ENCODE results near the gene LRFN5. TPM values are rescaled to one million over a fixed set of nuclear protein-coding genes. Genes with fewer than 3 reads are reported as not detected.

The LRFN5 gene
- total and polyA plus RNA-seq, 7 experiments from 2014 or later, result not detected

DNA sequence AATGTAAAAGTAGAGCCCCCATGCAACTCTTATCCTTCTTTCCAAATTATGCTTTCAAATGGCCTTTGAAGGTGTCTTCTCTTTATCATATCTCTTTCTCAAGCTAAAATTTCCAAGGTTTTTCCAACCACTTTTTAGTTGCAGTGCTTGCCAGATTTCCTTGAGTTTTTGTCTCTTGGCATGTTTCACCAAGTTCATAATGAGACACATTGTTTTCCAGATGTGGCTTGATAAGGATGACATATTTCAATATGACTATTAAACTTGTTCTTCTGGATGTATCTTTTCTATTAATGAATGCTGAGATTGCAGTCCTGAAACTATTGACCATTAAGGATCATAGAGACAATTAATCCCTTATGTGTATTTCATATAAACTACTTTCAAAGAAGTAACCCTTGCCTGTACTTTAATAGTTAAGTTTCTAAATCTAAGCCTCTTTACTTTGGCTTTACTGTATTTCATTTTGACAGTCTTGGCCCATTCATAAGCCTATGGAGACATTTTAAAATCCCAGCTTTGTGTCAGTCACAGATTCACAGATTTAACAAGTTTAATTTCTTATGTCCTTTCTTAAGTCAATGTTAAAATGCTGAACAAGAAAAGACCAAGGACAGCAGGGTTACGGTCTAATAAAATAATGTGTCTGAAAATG is 151.5 kb downstream of the LRFN5 start:
- DNase-seq, result no peak
- H3K27ac Mint-ChIP-seq, result no peak overlapping the region

GRCh38 chr14:41761204-41761603 is 154.5 kb downstream of the LRFN5 start:
- ChIA-PET POLR2A (no interaction called here), CTCF (no interaction called here)
- Histone ChIP-seq H3K9me3 (ENCODE audit: control insufficient read depth in 2 of 3, low read length in 3 of 3) (no peaks in the 10 kb centered on the region), H3K4me1 (ENCODE audit: control insufficient read depth in 2 of 2, insufficient read depth in 2 of 2, low read length in 2 of 2) (no peaks in the 10 kb centered on the region), H3K27ac (ENCODE audit: low read depth, low read length) (no peak overlapping the region), H3K36me3 (ENCODE audit: control insufficient read depth in 2 of 3, insufficient read depth in 3 of 3, low read length in 3 of 3) (no peaks in the 10 kb centered on the region), H3K4me3 (ENCODE audit: low read length) (no peak overlapping the region), H3K27me3 (ENCODE audit: control insufficient read depth in 2 of 2, insufficient read depth in 2 of 2, low read length in 2 of 2) (no peaks in the 10 kb centered on the region)
- H3K36me3 Mint-ChIP-seq, result peaks cover 0 to 3% (median 0%) of the 10 kb centered on the region in 5 donors
- peaks cover 0 to 4% (median 0%) of the 10 kb centered on the region in 5 donors for H3K27me3 Mint-ChIP-seq
- intact Hi-C loops (cut with micrococcal nuclease), result no loop called here
- no peak for DNase-seq
- no peak overlapping the region for H3K4me3 Mint-ChIP-seq
- ATAC-seq, result no peak
- H3K4me1 Mint-ChIP-seq, result no peaks in the 10 kb centered on the region
- H3K27ac Mint-ChIP-seq, result no peak overlapping the region
- H3K9me3 Mint-ChIP-seq, result peaks cover 0 to 3% (median 0%) of the 10 kb centered on the region in 11 donors

More for the DNA sequence above, 151.5 kb downstream of the LRFN5 start:
- Mint-ChIP-seq H3K4me1 (no peaks in the 10 kb centered on the region), H3K36me3 (peaks cover 0 to 3% (median 0%) of the 10 kb centered on the region in 5 donors), H3K4me3 (no peak overlapping the region), H3K9me3 (peaks cover 0 to 7% (median 0%) of the 10 kb centered on the region in 11 donors), H3K27me3 (peaks cover 0 to 4% (median 0%) of the 10 kb centered on the region in 5 donors)
- no peaks in the 10 kb centered on the region for H3K36me3 ChIP-seq (ENCODE audit: control insufficient read depth in 2 of 3, insufficient read depth in 3 of 3, low read length in 3 of 3)
- H3K4me1 ChIP-seq (ENCODE audit: control insufficient read depth in 2 of 2, insufficient read depth in 2 of 2, low read length in 2 of 2), result no peaks in the 10 kb centered on the region
- ChIA-PET CTCF (no interaction called here), POLR2A (no interaction called here)
- no peaks in the 10 kb centered on the region for H3K9me3 ChIP-seq (ENCODE audit: control insufficient read depth in 2 of 3, low read length in 3 of 3)
- no peak overlapping the region for H3K4me3 ChIP-seq (ENCODE audit: low read length)
- H3K27ac ChIP-seq (ENCODE audit: low read depth, low read length), result no peak overlapping the region
- no peak for ATAC-seq
- H3K27me3 ChIP-seq (ENCODE audit: control insufficient read depth in 2 of 2, insufficient read depth in 2 of 2, low read length in 2 of 2), result no peaks in the 10 kb centered on the region
- intact Hi-C loops (cut with micrococcal nuclease), result no loop called here

DNA sequence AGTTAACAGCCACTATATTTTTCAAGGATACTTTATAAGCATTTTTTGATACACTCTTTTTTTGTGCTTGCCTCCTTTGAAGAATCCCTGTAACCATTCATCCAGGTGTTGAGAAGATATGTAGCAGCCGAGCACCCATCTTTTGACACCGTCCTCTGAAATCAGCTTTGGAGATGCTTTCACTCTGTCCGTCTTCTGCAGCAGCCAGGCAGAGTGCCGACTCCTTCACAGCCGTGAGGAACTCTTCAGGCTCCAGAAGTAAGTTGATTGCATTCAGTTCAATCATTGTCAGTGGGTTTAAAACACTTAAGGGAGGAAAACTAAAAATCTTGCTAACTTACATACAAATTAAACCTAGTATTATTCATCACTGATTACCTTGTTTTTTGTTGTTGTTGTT is 160.1 kb downstream of the LRFN5 start:
- no peaks in the 10 kb centered on the region for H3K36me3 Mint-ChIP-seq
- ChIA-PET CTCF (no interaction called here), POLR2A (no interaction called here)
- H3K27ac Mint-ChIP-seq, result no peak overlapping the region
- intact Hi-C loops (cut with micrococcal nuclease), result no loop called here
- no peaks in the 10 kb centered on the region for H3K27me3 Mint-ChIP-seq
- Histone ChIP-seq H3K27me3 (ENCODE audit: control insufficient read depth in 2 of 2, insufficient read depth in 2 of 2, low read length in 2 of 2) (no peaks in the 10 kb centered on the region), H3K9me3 (ENCODE audit: control insufficient read depth in 2 of 3, low read length in 3 of 3) (no peaks in the 10 kb centered on the region), H3K36me3 (ENCODE audit: control insufficient read depth in 2 of 3, insufficient read depth in 3 of 3, low read length in 3 of 3) (no peaks in the 10 kb centered on the region), H3K4me3 (ENCODE audit: low read length) (no peak overlapping the region), H3K4me1 (ENCODE audit: control insufficient read depth in 2 of 2, insufficient read depth in 2 of 2, low read length in 2 of 2) (no peaks in the 10 kb centered on the region), H3K27ac (ENCODE audit: low read depth, low read length) (no peak overlapping the region)
- H3K4me3 Mint-ChIP-seq, result no peak overlapping the region
- DNase-seq (no peak), ATAC-seq (no peak)
- H3K4me1 Mint-ChIP-seq, result no peaks in the 10 kb centered on the region
- no peaks in the 10 kb centered on the region for H3K9me3 Mint-ChIP-seq

DNA sequence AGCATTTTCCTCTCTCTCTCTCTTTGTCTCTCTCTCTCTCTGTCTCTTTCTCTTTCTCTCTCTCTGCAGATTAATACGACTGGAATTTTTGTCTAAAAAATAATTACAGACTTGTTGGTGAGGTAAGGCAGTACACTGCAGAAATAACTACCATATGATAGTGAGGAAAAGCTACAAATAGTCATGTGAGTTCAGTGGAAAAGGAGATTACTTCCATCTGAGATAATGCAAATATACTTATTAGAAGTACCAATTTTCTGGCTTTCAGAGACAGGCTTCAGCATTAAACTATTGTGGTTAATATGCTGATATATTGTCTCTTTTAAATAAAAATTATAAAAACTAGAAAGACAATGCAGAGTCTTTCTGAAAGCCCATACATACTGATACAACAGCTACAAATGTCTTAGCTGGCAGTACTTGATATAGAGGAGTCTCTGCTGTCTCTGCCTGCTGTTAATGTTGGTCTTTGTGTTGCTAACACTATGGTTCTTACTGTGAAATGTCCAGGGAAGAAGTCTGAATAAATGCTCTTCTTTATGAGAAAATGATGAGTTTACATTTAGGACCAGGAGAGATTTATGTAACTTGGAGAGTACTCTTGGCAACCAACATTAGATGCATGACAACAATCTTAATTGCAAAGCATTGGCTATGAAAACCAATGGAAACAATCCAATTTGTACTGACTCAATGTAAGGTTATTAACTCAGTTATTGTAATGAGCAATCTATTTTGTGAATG is 167.0 kb downstream of the LRFN5 start:
- Mint-ChIP-seq H3K36me3 (no peaks in the 10 kb centered on the region), H3K9me3 (peaks cover 0 to 3% (median 0%) of the 10 kb centered on the region in 11 donors), H3K4me1 (no peaks in the 10 kb centered on the region)

DNA sequence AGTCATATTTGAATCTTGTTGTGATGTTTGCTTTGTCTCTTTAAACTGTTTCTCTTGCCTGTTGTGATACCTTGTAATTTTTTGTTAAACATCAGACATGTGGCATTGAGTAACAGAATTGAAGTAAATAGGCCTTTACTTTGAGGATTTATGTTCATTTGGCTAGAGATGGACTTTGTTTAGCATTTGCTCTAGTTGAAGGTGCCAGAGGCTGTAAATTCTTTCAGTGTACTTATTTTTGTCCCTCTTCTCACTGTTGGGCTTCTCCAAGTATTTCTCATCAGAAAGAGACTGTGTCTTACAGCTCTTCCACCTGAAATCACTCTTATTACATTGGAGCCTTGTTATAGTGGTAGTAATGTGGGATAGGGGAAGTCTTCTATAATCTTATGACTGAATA is 175.8 kb downstream of the LRFN5 start:
- POLR2A ChIA-PET, result no interaction called here
- CTCF ChIA-PET, result no interaction called here
- peaks cover 0 to 3% (median 0%) of the 10 kb centered on the region in 7 donors for H3K4me1 Mint-ChIP-seq

More for the DNA sequence above, 167.0 kb downstream of the LRFN5 start:
- POLR2A ChIA-PET, result no interaction called here
- Mint-ChIP-seq H3K27ac (no peak overlapping the region), H3K4me3 (no peak overlapping the region), H3K27me3 (no peaks in the 10 kb centered on the region)
- no peak for DNase-seq
- Histone ChIP-seq H3K4me1 (ENCODE audit: control insufficient read depth in 2 of 2, insufficient read depth in 2 of 2, low read length in 2 of 2) (no peaks in the 10 kb centered on the region), H3K27ac (ENCODE audit: low read depth, low read length) (no peak overlapping the region), H3K9me3 (ENCODE audit: control insufficient read depth in 2 of 3, low read length in 3 of 3) (no peaks in the 10 kb centered on the region), H3K4me3 (ENCODE audit: low read length) (no peak overlapping the region), H3K36me3 (ENCODE audit: control insufficient read depth in 2 of 3, insufficient read depth in 3 of 3, low read length in 3 of 3) (no peaks in the 10 kb centered on the region), H3K27me3 (ENCODE audit: control insufficient read depth in 2 of 2, insufficient read depth in 2 of 2, low read length in 2 of 2) (peaks cover 0 to 5% of the 10 kb centered on the region in 2 donors)
- CTCF ChIA-PET, result no interaction called here
- intact Hi-C loops (cut with micrococcal nuclease), result no loop called here
- no peak for ATAC-seq

DNA sequence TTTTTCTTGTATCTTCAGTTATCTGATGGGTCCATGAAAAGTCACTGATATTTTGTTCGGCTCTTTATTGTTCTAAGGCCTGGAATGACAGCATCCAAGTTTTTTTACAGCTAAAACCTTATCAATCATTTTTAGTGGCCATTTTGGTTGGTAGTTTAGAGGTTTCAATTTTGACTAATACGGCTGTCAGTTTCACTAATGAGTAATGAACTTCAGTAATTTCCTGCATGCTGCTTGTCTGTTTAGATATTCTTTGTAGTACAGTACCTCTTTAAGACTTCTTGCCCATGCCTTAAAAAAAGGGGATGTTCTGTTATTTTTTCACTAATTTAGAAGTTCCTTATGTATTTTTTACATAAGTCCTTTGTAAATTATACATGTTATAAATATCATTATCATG is 176.7 kb downstream of the LRFN5 start:
- DNase-seq, result no peak
- H3K27ac Mint-ChIP-seq, result no peak overlapping the region
- H3K4me3 Mint-ChIP-seq, result no peak overlapping the region
- Histone ChIP-seq H3K9me3 (ENCODE audit: control insufficient read depth in 2 of 3, low read length in 3 of 3) (no peaks in the 10 kb centered on the region), H3K4me1 (ENCODE audit: control insufficient read depth in 2 of 2, insufficient read depth in 2 of 2, low read length in 2 of 2) (no peaks in the 10 kb centered on the region), H3K27ac (ENCODE audit: low read depth, low read length) (no peak overlapping the region), H3K36me3 (ENCODE audit: control insufficient read depth in 2 of 3, insufficient read depth in 3 of 3, low read length in 3 of 3) (no peaks in the 10 kb centered on the region), H3K4me3 (ENCODE audit: low read length) (no peak overlapping the region), H3K27me3 (ENCODE audit: control insufficient read depth in 2 of 2, insufficient read depth in 2 of 2, low read length in 2 of 2) (no peaks in the 10 kb centered on the region)
- ChIA-PET CTCF (no interaction called here), POLR2A (no interaction called here)
- H3K36me3 Mint-ChIP-seq, result no peaks in the 10 kb centered on the region
- ATAC-seq, result no peak
- intact Hi-C loops (cut with micrococcal nuclease), result no loop called here
- H3K4me1 Mint-ChIP-seq, result peaks cover 0 to 3% (median 0%) of the 10 kb centered on the region in 7 donors
- H3K27me3 Mint-ChIP-seq, result peaks cover 0 to 4% (median 0%) of the 10 kb centered on the region in 5 donors
- H3K9me3 Mint-ChIP-seq, result peaks cover 0 to 2% (median 0%) of the 10 kb centered on the region in 11 donors

More for the DNA sequence above, 175.8 kb downstream of the LRFN5 start:
- ATAC-seq, result no peak
- Mint-ChIP-seq H3K9me3 (peaks cover 0 to 2% (median 0%) of the 10 kb centered on the region in 11 donors), H3K27me3 (peaks cover 0 to 4% (median 0%) of the 10 kb centered on the region in 5 donors), H3K27ac (no peak overlapping the region), H3K4me3 (no peak overlapping the region), H3K36me3 (no peaks in the 10 kb centered on the region)
- H3K4me3 ChIP-seq (ENCODE audit: low read length), result no peak overlapping the region
- no peaks in the 10 kb centered on the region for H3K9me3 ChIP-seq (ENCODE audit: control insufficient read depth in 2 of 3, low read length in 3 of 3)
- H3K27ac ChIP-seq (ENCODE audit: low read depth, low read length), result no peak overlapping the region
- no peak for DNase-seq
- no peaks in the 10 kb centered on the region for H3K27me3 ChIP-seq (ENCODE audit: control insufficient read depth in 2 of 2, insufficient read depth in 2 of 2, low read length in 2 of 2)
- no peaks in the 10 kb centered on the region for H3K36me3 ChIP-seq (ENCODE audit: control insufficient read depth in 2 of 3, insufficient read depth in 3 of 3, low read length in 3 of 3)
- H3K4me1 ChIP-seq (ENCODE audit: control insufficient read depth in 2 of 2, insufficient read depth in 2 of 2, low read length in 2 of 2), result no peaks in the 10 kb centered on the region
- intact Hi-C loops (cut with micrococcal nuclease), result no loop called here

- Histone ChIP-seq H3K27me3 (ENCODE audit: control insufficient read depth in 2 of 2, insufficient read depth in 2 of 2, low read length in 2 of 2) (no peaks in the 10 kb centered on the region), H3K27ac (ENCODE audit: low read depth, low read length) (no peak overlapping the region), H3K36me3 (ENCODE audit: control insufficient read depth in 2 of 3, insufficient read depth in 3 of 3, low read length in 3 of 3) (no peaks in the 10 kb centered on the region), H3K9me3 (ENCODE audit: control insufficient read depth in 2 of 3, low read length in 3 of 3) (no peaks in the 10 kb centered on the region), H3K4me3 (ENCODE audit: low read length) (no peak overlapping the region), H3K4me1 (ENCODE audit: control insufficient read depth in 2 of 2, insufficient read depth in 2 of 2, low read length in 2 of 2) (no peaks in the 10 kb centered on the region)
- intact Hi-C loops (cut with micrococcal nuclease), result no loop called here
- no peak overlapping the region for H3K4me3 Mint-ChIP-seq
- ChIA-PET POLR2A (no interaction called here), CTCF (no interaction called here)
- H3K27me3 Mint-ChIP-seq, result peaks cover 0 to 13% (median 0%) of the 10 kb centered on the region in 5 donors
- ATAC-seq (no peak), DNase-seq (no peak)
- peaks cover 0 to 3% (median 0%) of the 10 kb centered on the region in 7 donors for H3K4me1 Mint-ChIP-seq
- H3K9me3 Mint-ChIP-seq, result peaks cover 0 to 5% (median 0%) of the 10 kb centered on the region in 11 donors
- no peak overlapping the region for H3K27ac Mint-ChIP-seq
- no peaks in the 10 kb centered on the region for H3K36me3 Mint-ChIP-seq
Observed at GRCh38 chr14:41785696-41786095, 179.0 kb downstream of the LRFN5 start.

Measured in naive thymus-derived CD4-positive, alpha-beta T cell (primary cell).